PC-9 (cell line): Measurements from ENCODE around the gene ARSD.

Experiments
- CTCF ChIP-seq: fragments of 200-600 bp; sonication (generic); conservative IDR thresholded peaks from 2 replicates; pipeline ENCODE4 v1.6.1; 2017; ENCODE audit warnings: mixed run types, antibody characterized with exemption, mild to moderate bottlenecking, moderate library complexity
- EZH2 ChIP-seq: fragments of 200-600 bp; sonication (generic); IDR thresholded peaks from 2 replicates; pipeline ENCODE4 v1.8.0; 2017; ENCODE audit warnings: antibody characterized with exemption, low read depth

GRCh38 chrX:2902841-2903240 is 26.3 kb downstream of the ARSD start:
- TF ChIP-seq EZH2 (no peak), CTCF (no peak)
